Skeletal muscle cell (primary cell): ENCODE measurements around the gene MOB3B.
"Not testable (repeated sequence)": the region's sequence is repeated elsewhere in the genome, so short reads cannot be mapped to it uniquely, and the experiment has no call there.

Experiments used
- DNase-seq: peaks from one replicate; pipeline ENCODE4 v3.0.0-alpha.2; 2010; ENCODE audit warnings: low read depth
- H3K4me3 ChIP-seq: 2 replicates; pipeline ENCODE4 v1.5.1; 2011; ENCODE audit warnings: low read depth, mild to moderate bottlenecking, control low read depth, low read length, moderate library complexity

The MOB3B gene

GRCh38 chr9:27487128-27487640 lies 42.4 kb downstream of the MOB3B start:
- no peak overlapping the region for H3K4me3 ChIP-seq
- no peak for DNase-seq

- no peak overlapping the region for H3K4me3 ChIP-seq
- DNase-seq, result no peak
Observed at GRCh38 chr9:27485158-27485557, 44.5 kb downstream of the MOB3B start.

GRCh38 chr9:27483576-27483975 lies 46.0 kb downstream of the MOB3B start:
- H3K4me3 ChIP-seq, result no peak overlapping the region
- DNase-seq, result no peak

DNA sequence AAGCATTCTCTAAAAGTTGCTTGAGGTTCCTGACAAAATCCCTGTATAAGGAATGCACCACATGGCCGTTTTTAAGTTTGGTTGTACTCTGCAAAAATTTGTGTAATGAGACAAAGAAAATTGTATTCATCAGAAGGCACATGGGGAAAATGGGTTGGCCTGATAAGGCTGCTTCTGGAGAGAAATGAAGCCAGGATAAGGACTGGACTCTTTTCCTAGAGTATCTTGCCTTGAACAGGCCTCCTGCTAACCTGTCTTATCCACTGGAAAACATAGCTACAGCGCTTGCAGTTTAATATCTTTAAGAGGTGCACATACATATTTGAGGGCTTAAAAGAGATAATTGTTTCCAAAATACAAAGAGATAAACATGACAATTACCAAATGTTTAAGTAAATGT lies 46.9 kb downstream of the MOB3B start:
- no peak overlapping the region for H3K4me3 ChIP-seq
- no peak for DNase-seq

DNA sequence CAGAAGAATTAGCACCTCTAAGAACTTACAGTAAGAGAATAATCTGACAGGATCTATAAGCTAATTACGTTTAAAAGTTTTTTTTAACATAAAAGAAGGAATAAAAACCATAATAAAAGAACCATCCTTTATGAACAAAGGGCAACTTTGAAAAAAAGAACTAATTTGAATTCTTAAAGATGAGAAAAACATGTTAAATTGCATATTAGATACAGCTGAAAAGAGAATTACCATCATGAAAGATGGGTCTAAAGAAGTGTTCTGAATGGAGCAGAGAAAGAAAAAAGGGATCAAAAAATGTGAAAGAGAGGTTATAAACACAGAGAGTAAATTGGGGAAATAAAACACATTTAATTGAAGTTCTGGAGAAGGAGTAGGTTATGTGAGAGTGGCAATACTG lies 51.3 kb downstream of the MOB3B start:
- no peak for DNase-seq
- H3K4me3 ChIP-seq, result no peak overlapping the region

DNA sequence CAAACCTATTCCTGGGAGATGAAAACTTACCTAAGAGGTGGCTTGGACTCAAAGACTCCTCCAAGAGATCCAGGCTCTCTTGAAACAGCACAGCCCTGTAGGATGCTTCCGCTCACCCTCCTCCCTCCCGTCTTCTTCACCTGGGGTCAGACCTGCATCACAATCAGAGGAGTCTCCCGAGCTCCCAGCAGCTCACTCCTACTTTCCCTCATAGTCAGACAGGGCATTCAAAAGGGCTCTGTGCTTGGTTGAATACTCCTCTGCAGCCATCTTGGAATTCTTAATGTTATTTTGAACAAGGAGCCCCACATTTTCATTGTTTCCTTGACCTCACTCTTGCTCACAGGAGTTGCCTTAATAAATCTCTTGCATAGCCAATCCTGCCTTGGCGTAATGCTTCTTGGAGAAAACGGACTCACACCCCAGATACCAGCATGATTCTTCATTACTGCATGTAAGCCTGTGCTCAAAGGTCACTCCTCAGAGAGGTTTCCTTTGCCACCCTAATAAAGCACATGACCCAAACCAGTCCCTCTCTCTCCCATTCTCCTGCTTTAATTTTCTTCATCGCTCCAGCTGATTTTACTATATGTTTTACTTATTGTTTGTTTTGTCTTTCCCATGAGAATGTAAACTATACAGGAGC lies 52.6 kb downstream of the MOB3B start:
- no peak overlapping the region for H3K4me3 ChIP-seq
- no peak for DNase-seq

DNA sequence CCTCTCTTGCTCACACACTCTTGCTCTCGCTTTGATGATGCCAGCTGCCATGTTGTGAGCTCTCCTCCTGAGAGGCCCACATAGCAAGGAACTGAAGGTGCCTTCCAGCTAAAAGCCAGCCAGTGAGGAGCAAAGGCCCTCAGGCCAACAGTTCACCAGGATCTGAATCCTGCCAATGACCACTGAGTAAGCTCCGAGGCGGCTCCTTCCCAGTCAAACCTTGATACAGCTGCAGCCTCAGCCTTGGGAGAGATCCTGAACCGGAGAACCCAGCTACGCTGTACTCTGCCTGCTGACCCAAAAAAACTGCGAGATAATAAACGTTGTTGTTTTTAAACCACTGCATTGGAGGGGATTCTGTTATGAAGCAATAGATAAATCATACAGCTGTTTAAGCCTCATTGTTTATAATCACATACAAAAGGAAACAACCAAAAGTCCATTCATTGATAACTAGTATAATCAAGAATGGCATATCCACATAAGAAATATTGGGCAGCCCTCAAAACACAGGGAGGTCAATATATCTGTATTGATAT lies 54.5 kb downstream of the MOB3B start:
- H3K4me3 ChIP-seq, result no peak overlapping the region
- no peak for DNase-seq

DNA sequence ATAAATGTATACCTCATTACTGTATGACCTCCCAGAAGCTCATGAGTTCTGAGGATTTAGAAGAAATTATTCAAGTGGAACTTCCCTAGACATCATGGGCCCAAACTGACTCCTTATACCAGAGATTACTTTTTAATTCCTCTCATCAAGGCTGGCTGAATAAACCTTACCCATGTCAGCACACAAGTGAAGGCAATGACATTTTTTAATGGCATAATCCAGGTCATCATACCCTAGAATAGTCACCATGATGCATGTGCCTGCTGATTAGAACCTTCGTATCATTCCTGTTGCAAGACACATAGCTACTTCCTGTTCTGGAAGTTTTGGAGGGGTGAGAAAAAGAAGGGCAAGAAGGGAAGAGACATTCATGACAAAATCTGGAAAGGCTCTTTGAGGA lies 55.3 kb downstream of the MOB3B start:
- no peak overlapping the region for H3K4me3 ChIP-seq
- no peak for DNase-seq

GRCh38 chr9:27473111-27473529 lies 56.5 kb downstream of the MOB3B start:
- DNase-seq, result no peak
- no peak overlapping the region for H3K4me3 ChIP-seq

DNA sequence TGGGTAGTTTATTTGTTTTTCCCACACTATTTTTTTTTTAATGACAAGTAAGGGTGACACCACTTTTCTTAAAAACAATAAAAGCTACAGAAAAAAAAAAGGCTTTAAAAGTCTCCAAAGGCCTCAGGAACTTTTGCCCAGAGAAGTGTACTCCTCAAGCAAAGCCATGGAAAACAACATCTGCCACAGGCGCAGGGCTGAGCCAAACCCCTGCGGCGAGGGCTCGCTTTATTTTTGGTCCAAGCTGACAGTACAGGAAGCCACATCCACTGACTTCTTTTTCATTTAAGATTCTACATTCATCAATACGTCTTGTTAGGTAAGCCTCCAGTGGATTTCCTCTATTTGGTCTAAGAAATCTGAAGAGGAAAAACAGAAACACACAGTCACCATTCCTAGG lies 57.4 kb downstream of the MOB3B start:
- no peak overlapping the region for H3K4me3 ChIP-seq
- no peak for DNase-seq

DNA sequence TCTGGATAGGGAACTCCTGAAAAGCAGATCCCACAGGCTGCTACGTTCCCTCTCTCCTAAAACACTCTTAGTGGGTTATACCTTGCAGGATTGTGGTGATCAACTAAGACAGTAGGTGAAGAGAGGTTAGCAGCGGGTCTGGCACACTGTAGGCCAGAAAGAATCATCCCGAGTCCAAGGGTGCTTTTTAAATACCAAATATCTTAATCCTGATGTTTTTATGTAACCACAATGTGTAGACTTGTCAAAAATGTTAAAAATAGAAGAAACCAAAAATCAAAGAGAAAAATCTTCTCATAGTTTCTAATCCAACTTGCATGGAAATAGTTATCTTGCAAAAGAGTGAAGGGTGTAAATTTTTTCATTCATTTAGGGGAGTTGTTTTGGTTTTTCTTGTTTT lies 57.8 kb downstream of the MOB3B start:
- no peak for DNase-seq

DNA sequence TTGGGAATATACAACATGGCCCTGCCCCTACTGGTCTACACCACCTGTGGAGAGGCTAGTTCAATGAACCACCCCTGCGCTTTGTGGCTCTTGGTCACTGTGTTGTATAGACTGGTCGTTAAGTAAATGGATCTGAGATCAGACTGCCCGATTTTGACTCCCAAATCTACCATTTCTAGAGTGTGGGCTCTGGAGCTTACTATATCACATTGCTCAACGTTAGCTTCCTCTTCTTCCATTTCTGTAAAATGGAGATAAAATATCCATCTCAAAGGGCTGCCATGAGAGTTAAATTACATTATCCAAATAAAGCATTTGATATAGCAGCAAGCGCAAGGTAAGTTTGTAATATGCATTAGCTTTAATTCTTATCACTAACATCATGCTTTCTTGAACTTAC lies 58.2 kb downstream of the MOB3B start:
- no peak for DNase-seq
- no peak overlapping the region for H3K4me3 ChIP-seq

More for the DNA sequence above, 57.8 kb downstream of the MOB3B start:
- H3K4me3 ChIP-seq, result no peak overlapping the region

- no peak for DNase-seq
Observed at GRCh38 chr9:27470291-27470856, 59.2 kb downstream of the MOB3B start.

DNA sequence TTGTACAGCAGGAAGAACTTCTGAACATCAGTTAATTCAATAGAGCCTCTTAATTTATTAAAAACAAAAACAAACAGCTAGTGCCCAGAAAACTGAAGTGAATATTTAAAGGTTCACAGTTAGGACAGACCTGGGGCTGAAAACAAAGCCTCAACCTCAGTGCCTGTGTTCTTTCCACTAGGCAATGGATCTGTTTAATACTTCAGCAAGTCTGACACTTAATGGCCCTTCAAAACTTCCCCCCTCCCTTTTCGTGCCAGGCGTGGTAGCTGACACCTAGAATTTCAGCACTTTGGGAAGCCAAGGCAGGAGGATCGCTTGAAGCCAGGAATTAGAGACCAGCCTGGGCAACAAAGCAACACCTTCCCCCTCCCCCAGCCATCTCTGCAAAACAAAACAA lies 60.1 kb downstream of the MOB3B start:
- DNase-seq, result no peak
- H3K4me3 ChIP-seq, result no peak overlapping the region

More at GRCh38 chr9:27470291-27470856, 59.2 kb downstream of the MOB3B start:
- H3K4me3 ChIP-seq, result no peak overlapping the region

- H3K4me3 ChIP-seq, result no peak overlapping the region
- DNase-seq, result no peak
Observed at GRCh38 chr9:27468462-27469110, 61.0 kb downstream of the MOB3B start.

- H3K4me3 ChIP-seq, result no peak overlapping the region
- DNase-seq, result no peak
Observed at GRCh38 chr9:27468000-27468399, 61.6 kb downstream of the MOB3B start.

- no peak for DNase-seq
- H3K4me3 ChIP-seq, result no peak overlapping the region
Observed at GRCh38 chr9:27467486-27467885, 62.1 kb downstream of the MOB3B start.

DNA sequence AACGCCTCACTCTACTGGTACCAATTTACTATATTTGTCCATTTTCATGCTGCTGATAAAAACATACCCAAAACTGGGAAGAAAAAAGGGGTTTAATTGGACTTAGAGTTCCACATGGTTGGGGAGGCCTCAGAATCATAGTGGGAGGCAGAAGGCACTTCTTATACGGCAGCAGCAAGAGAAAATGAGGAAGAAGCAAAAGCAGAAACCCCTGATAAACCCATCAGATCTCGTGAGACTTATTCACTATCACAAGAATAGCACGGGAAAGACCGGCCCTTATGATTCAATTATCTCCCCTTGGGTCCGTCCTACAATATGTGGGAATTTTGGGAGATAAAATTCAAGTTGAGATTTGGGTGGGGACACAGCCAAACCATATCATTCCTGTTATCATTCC lies 63.1 kb downstream of the MOB3B start:
- not testable (repeated sequence) for H3K4me3 ChIP-seq, DNase-seq

DNA sequence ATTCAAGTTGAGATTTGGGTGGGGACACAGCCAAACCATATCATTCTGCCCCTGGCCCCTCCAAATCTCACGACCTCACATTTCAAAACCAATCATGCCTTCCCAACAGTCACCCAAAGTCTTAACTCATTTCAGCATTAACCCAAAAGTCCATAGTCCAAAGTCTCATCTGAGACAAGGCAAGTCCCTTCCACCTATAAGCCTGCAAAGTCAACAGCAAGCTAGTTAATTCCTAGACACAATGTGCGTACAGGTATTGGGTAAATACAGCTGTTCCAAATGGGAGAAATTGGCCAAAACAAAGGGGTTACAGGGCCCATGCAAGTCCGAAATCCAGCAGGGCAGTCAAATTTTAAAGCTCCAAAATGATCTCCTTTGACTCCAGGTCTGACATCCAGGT lies 64.7 kb downstream of the MOB3B start:
- DNase-seq, H3K4me3 ChIP-seq: not testable (repeated sequence)

DNA sequence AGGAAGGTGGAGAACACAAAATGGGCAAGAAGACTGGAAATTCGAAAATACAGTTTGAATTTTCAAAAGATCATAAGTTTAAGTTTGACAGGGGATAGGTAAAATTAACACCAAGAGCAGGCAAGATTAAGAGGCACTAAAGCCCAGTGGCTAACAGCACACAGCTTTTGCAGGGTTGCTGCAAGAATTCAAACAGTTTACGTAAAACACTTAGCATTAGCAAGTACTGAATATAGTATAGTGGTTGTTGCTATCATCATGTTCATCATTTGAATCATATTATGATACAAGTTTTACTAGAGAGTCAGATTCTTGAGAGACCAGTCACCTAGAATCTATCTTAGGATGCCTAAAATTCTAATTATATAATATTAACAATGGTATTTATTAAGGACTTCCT lies 66.8 kb downstream of the MOB3B start:
- DNase-seq, result no peak
- no peak overlapping the region for H3K4me3 ChIP-seq

GRCh38 chr9:27462434-27462833 lies 67.2 kb downstream of the MOB3B start:
- no peak overlapping the region for H3K4me3 ChIP-seq
- no peak for DNase-seq
